ENCODE measurements around the gene DDX42.

GRCh38 chr17:63828936-63829335 lies 55.0 kb downstream of the DDX42 start:
- TF ChIP-seq CTCF (IDR thresholded peaks at IDR 0.05) (no peak), EZH2phosphoT487 (IDR thresholded peaks at IDR 0.05) (no peak), EZH2 (IDR thresholded peaks at IDR 0.05) (no peak)
